HFF-Myc (cell line): Measurements from ENCODE around the gene COG5.
"Not testable (repeated sequence)": the region's sequence is repeated elsewhere in the genome, so short reads cannot be mapped to it uniquely, and the experiment has no call there.

Experiments
- DNase-seq: peaks from one replicate; pipeline ENCODE4 v3.0.0-alpha.2; 2011; ENCODE audit warnings: low read depth; ENCODE audit errors: extremely low read depth
- H3K4me3 ChIP-seq: replicated peaks from 2 replicates; pipeline ENCODE4 v1.5.1; 2011; ENCODE audit warnings: low read depth, mild to moderate bottlenecking, control low read depth, low read length
- CTCF ChIP-seq: IDR thresholded peaks from 2 replicates; pipeline ENCODE4 v1.5.1; 2012; ENCODE audit warnings: mild to moderate bottlenecking, low read depth, low read length, control low read depth; ENCODE audit errors: missing control alignments

COG5 gene

GRCh38 chr7:107544848-107545591 lies 18.7 kb downstream of the COG5 start:
- H3K4me3 ChIP-seq: no peak overlapping the region
- no peak for DNase-seq
- no peak for TF ChIP-seq CTCF

GRCh38 chr7:107543338-107543993 lies 20.3 kb downstream of the COG5 start:
- no peak for TF ChIP-seq CTCF
- no peak overlapping the region for H3K4me3 ChIP-seq
- DNase-seq: no peak

- TF ChIP-seq CTCF: no peak
- DNase-seq: no peak
- H3K4me3 ChIP-seq: no peak overlapping the region
Measured at GRCh38 chr7:107538001-107538400, 25.7 kb downstream of the COG5 start.

GRCh38 chr7:107537228-107537627 lies 26.5 kb downstream of the COG5 start:
- H3K4me3 ChIP-seq: not testable (repeated sequence)

GRCh38 chr7:107534139-107534538 lies 29.6 kb downstream of the COG5 start:
- no peak overlapping the region for H3K4me3 ChIP-seq
- no peak for DNase-seq
- no peak for TF ChIP-seq CTCF

More at GRCh38 chr7:107537228-107537627, 26.5 kb downstream of the COG5 start:
- DNase-seq: not testable (repeated sequence)

- DNase-seq: no peak
- no peak overlapping the region for H3K4me3 ChIP-seq
- TF ChIP-seq CTCF: no peak
Measured at GRCh38 chr7:107530751-107531150, 33.0 kb downstream of the COG5 start.

- DNase-seq: no peak
- no peak for TF ChIP-seq CTCF
- H3K4me3 ChIP-seq: no peak overlapping the region
Measured at GRCh38 chr7:107528461-107528860, 35.3 kb downstream of the COG5 start.
